GM19351 (cell line): ENCODE results near the gene ZNF17.

Experiments
- ATAC-seq: cut with Tn5 transposase; IDR thresholded peaks from one replicate; pipeline ENCODE4 v1.9.1; 2021; ENCODE audit warnings: mild to moderate bottlenecking, moderate library complexity; ENCODE audit not compliant: unreplicated experiment

ZNF17 gene

DNA sequence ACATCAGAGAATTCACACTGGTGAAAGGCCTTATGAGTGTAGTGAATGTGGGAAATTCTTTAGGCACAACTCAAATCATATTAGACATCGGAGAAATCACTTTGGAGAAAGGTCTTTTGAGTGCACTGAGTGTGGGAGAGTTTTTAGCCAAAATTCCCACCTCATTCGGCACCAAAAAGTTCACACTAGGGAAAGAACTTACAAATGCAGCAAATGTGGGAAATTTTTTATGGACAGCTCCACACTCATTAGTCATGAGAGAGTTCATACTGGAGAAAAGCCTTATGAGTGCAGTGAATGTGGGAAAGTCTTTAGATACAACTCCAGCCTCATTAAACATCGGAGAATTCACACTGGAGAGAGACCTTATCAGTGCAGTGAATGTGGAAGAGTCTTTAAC lies 10.1 kb downstream of the ZNF17 start:
- no peak for ATAC-seq

GRCh38 chr19:57434386-57435061 lies 23.6 kb downstream of the ZNF17 start:
- peak; percentile 17 for ATAC-seq

GRCh38 chr19:57435062-57435978 lies 24.4 kb downstream of the ZNF17 start, which contains the start of gene ZNF749:
Gene ZNF749 (plus strand): TSS chr19:57435325. CDS start chr19:57435579, 254 bp downstream.
- peak; percentile 96 for ATAC-seq

DNA sequence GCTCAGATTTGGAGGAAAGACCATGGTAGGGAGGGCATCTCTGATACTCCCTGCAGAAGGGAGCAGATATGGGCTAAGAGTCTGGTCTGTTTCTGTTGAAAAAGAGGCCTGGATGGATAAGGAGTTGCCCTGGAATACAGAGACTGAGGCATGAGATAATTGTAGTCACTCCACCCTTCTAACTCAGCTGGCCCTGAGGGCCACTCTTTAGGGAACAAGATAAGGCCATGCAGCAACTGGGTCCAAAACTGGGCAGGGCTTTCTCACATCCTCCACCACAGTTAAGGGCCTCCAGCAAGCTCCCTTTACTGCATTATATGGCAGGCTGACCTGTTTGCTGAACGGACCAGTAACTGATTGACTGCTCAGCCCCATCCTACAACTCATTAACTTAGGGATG lies 25.5 kb downstream of the ZNF17 start:
- no peak for ATAC-seq

- ATAC-seq, result no peak
Observed at GRCh38 chr19:57437931-57438330, 27.0 kb downstream of the ZNF17 start.

GRCh38 chr19:57438925-57439324 lies 28.0 kb downstream of the ZNF17 start:
- ATAC-seq, result no peak

GRCh38 chr19:57441979-57442752 lies 31.2 kb downstream of the ZNF17 start:
- ATAC-seq, result no peak

DNA sequence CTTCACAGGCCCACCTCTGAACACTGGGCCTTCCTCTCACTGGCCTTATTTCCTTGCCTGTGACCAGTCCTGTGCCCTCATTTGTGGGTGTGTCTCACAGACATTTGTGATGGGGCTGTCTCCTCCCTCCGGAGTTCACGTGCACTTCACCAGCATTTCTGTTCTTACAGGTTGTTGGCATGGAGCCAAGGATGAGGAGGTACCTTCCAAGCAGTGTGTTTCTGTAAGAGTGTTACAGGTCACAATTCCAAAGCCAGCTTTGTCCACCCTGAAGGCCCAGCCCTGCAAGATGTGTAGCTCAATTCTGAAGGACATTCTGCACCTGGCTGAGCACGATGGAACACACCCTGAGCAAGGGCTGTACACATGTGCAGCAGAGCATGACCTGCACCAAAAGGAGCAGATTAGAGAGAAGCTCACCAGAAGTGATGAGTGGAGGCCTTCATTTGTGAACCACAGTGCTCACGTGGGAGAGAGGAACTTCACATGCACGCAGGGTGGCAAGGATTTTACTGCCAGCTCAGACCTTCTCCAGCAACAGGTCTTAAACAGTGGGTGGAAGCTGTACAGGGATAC lies 32.2 kb downstream of the ZNF17 start:
- ATAC-seq, result no peak

DNA sequence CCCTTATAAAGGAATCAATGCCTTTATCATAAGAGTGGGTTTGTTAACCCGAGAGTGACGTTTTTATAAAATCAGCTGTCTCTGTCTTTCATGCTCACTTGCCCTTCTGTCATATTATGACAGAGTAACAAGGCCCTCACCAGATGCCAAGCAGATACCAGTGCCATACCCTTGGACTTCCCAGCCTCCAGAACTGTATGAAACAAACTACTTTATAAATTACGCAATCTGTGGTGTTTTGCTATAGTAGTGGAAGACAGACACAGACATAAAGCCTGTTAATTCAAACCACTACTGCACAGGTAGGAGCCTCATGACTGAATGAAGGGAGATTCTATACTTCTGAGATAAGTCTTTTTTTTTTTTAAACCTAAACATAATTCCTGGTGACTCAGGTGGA lies 41.3 kb downstream of the ZNF17 start:
- no peak for ATAC-seq

DNA sequence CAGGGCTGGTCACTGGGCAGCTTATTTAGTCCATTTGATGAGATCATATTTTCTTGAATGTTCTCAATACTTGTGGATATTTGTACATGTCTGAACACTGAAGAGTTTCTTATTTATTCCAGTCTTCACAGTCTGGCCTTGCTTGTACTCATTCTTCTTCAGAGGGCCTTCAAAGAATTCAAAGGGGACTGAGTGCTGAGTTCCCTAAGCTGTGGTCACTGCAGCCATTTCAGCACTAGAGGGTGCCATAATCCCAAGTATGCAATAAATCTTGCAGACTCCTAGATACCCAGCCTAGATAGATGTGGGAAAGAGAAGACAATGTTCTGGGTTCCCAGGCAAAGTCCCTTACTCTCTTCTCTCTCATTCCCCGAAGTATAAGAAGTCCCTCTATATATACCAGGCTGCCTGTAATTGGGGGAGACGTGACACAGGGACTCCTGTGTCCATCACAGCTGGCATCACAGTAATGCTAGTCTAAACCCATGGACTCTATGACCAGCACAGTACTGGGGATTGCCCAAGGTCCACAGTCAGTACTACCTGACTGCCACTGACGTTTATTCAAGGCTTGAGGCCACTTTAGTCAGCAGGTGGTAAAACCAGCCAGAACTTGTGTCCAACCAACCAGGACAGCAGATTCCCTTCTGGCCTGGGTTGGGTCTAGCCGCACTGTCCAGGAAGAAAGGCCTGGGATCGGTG lies 54.9 kb downstream of the ZNF17 start:
- ATAC-seq, result no peak

- ATAC-seq, result no peak
Observed at GRCh38 chr19:57466489-57466888, 55.5 kb downstream of the ZNF17 start.
